KMS-11 (cell line): ENCODE measurements around the gene CES4A.

ENCODE experiments used
- H2AFZ ChIP-seq: fragments of 200-600 bp; sonication (generic); 2 replicates; pipeline ENCODE4 v1.6.1; 2016; ENCODE audit warnings: antibody characterized with exemption, mixed run types, low read depth
- H3K27ac ChIP-seq: fragments of 200-600 bp; sonication (generic); 2 replicates; pipeline ENCODE4 v1.6.1; 2016; ENCODE audit warnings: mild to moderate bottlenecking, mixed run types
- H3K27me3 ChIP-seq: fragments of 200-600 bp; sonication (generic); 2 replicates; pipeline ENCODE4 v1.6.1; 2017; ENCODE audit warnings: mild to moderate bottlenecking, low read depth, mixed run types, moderate library complexity; ENCODE audit not compliant: insufficient read depth
- H3K36me3 ChIP-seq: fragments of 200-600 bp; sonication (generic); 2 replicates; pipeline ENCODE4 v1.6.1; 2017; ENCODE audit warnings: mild to moderate bottlenecking, mixed run types; ENCODE audit not compliant: insufficient read depth
- H3K4me1 ChIP-seq: fragments of 200-600 bp; sonication (generic); 2 replicates; pipeline ENCODE4 v1.6.1; 2016; ENCODE audit warnings: mild to moderate bottlenecking, low read depth, mixed run types; ENCODE audit not compliant: poor library complexity, severe bottlenecking
- H3K4me2 ChIP-seq: fragments of 200-600 bp; sonication (generic); 2 replicates; pipeline ENCODE4 v1.7.0; 2016; ENCODE audit warnings: mild to moderate bottlenecking, mixed run types
- H3K4me3 ChIP-seq: fragments of 200-600 bp; sonication (generic); IDR thresholded peaks from 2 replicates; pipeline ENCODE4 v1.6.1; 2017; ENCODE audit warnings: low read depth, low read length, mixed read lengths; ENCODE audit not compliant: insufficient read depth
- H3K79me2 ChIP-seq: fragments of 200-600 bp; sonication (generic); 2 replicates; pipeline ENCODE4 v1.6.1; 2016; ENCODE audit warnings: low read depth, mixed run types; ENCODE audit not compliant: insufficient read depth
- H3K9ac ChIP-seq: fragments of 200-600 bp; sonication (generic); 2 replicates; pipeline ENCODE4 v1.6.1; 2016; ENCODE audit warnings: mild to moderate bottlenecking, mixed run types
- H4K20me1 ChIP-seq: fragments of 200-600 bp; sonication (generic); 2 replicates; pipeline ENCODE4 v1.6.1; 2016; ENCODE audit warnings: mild to moderate bottlenecking, mixed run types; ENCODE audit not compliant: insufficient read depth
- CTCF ChIP-seq: fragments of 200-600 bp; sonication (generic); conservative IDR thresholded peaks from 2 replicates; pipeline ENCODE4 v1.6.1; 2017; ENCODE audit warnings: low read depth, mild to moderate bottlenecking, antibody characterized with exemption, low read length, moderate library complexity, mixed read lengths

Gene CES4A

DNA sequence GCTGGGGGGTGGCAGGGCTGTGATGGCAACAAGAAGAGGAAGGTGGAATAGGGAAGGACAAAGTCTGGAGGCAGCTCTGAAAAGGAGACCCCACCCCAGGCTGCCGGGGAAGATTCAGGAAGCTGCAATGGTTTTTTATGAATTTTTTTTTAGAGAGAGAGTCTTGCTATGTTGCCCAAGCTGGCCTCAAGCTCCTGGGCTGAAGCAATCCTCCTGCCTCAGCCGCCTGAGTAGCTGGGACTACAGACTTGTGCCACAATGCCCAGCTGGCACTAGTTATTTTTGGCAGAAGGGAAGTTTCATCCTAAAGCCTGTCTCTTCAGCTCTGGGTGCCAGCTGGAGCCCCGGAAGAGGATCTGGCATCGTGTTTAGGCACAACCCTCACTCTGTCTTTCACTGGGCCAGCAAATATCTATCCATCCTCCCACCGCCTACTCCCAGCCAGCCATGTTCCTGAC is 28.7 kb upstream of the CES4A start:
- no peak for TF ChIP-seq CTCF
- H3K4me2 ChIP-seq: no peak overlapping the region
- H2AFZ ChIP-seq: no peak overlapping the region; the same call in 1 of the 2 replicates
- no peaks in the 10 kb centered on the region for H3K79me2 ChIP-seq
- H3K36me3 ChIP-seq: no peaks in the 10 kb centered on the region
- no peaks in the 10 kb centered on the region for H3K27me3 ChIP-seq
- H4K20me1 ChIP-seq: no peaks in the 10 kb centered on the region
- no peak overlapping the region for H3K9ac ChIP-seq
- no peak overlapping the region for H3K4me3 ChIP-seq
- H3K27ac ChIP-seq: no peak overlapping the region
- peaks cover 3% of the 10 kb centered on the region for H3K4me1 ChIP-seq

DNA sequence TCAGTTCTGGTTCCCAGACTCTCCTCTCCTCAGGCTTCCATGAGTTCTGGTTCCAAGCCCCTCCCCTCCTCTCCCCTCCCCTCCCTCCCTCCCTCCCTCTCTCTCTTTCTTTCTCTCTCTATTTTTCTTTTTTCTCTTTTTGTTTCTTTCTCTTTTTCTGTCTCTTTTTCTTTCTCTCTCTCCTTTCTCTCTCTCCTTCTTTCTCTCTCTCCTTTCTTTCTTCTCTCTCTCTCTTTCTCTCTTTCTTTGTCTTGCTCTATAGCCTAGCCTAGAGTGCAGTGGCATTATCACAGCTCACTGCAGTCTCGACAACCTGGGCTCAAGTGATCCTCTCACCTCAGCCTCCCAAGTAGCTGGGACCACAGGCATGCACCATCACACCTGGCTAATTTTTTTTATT is 28.1 kb upstream of the CES4A start:
- H3K79me2 ChIP-seq: no peaks in the 10 kb centered on the region
- no peak overlapping the region for H3K9ac ChIP-seq
- H3K27ac ChIP-seq: no peak overlapping the region
- no peak overlapping the region for H3K4me2 ChIP-seq
- no peaks in the 10 kb centered on the region for H3K27me3 ChIP-seq
- no peak for TF ChIP-seq CTCF
- no peaks in the 10 kb centered on the region for H4K20me1 ChIP-seq
- peaks cover 3% of the 10 kb centered on the region for H3K4me1 ChIP-seq
- H3K36me3 ChIP-seq: no peaks in the 10 kb centered on the region
- no peak overlapping the region for H2AFZ ChIP-seq
- H3K4me3 ChIP-seq: no peak overlapping the region

- Histone ChIP-seq H2AFZ (peak within 1 kb of the TSS; percentile 82), H3K36me3 (no peaks in the 10 kb centered on the region), H3K79me2 (no peaks in the 10 kb centered on the region), H3K9ac (no peak within 1 kb of the TSS), H4K20me1 (no peaks in the 10 kb centered on the region), H3K27me3 (no peaks in the 10 kb centered on the region), H3K4me3 (no peak within 1 kb of the TSS), H3K4me1 (peaks cover 3% of the 10 kb centered on the region), H3K27ac (no peak within 1 kb of the TSS), H3K4me2 (peak within 1 kb of the TSS; percentile 68)
- peak; percentile 91 for TF ChIP-seq CTCF
These were observed 27.2 kb upstream of the CES4A start, which contains the start of gene CES3 for GRCh38 chr16:66961065-66961744. Gene CES3 (plus strand): TSS chr16:66961266. CDS start chr16:66961308, 42 bp downstream.

GRCh38 chr16:66961914-66962313 is 26.5 kb upstream of the CES4A start:
- no peaks in the 10 kb centered on the region for H3K79me2 ChIP-seq
- no peaks in the 10 kb centered on the region for H3K27me3 ChIP-seq
- no peaks in the 10 kb centered on the region for H3K36me3 ChIP-seq
- no peaks in the 10 kb centered on the region for H4K20me1 ChIP-seq
- no peak overlapping the region for H2AFZ ChIP-seq
- no peak overlapping the region for H3K9ac ChIP-seq
- H3K4me2 ChIP-seq: no peak overlapping the region
- H3K27ac ChIP-seq: no peak overlapping the region
- H3K4me3 ChIP-seq: no peak overlapping the region
- H3K4me1 ChIP-seq: peaks cover 3% of the 10 kb centered on the region
- TF ChIP-seq CTCF: no peak
